NCI-H1436 (cell line): ENCODE results near the gene CRAMP1.
A peak's percentile ranks its signal among the peaks of the same experiment; 100 is the strongest.

ENCODE experiments used
- DNase-seq: peaks from one replicate; lab custom pipeline; 2025; lab: John Stamatoyannopoulos, UW

Gene CRAMP1

GRCh38 chr16:1596516-1596915, 15.6 kb upstream of the CRAMP1 start:
- no peak for DNase-seq

- no peak for DNase-seq
Observed at GRCh38 chr16:1597154-1597553, 15.0 kb upstream of the CRAMP1 start.

GRCh38 chr16:1601031-1601430, 11.1 kb upstream of the CRAMP1 start:
- DNase-seq: no peak

- DNase-seq: no peak
Observed at GRCh38 chr16:1601489-1601888, 10.7 kb upstream of the CRAMP1 start.

GRCh38 chr16:1602285-1602684, 9.9 kb upstream of the CRAMP1 start:
- no peak for DNase-seq

GRCh38 chr16:1606774-1607173, 5.4 kb upstream of the CRAMP1 start:
- DNase-seq: no peak

GRCh38 chr16:1607971-1608370, 4.2 kb upstream of the CRAMP1 start:
- no peak for DNase-seq

- DNase-seq: peak; percentile 86
Observed at GRCh38 chr16:1610071-1610898, 1.9 kb upstream of the CRAMP1 start.

- no peak for DNase-seq
Observed at GRCh38 chr16:1610899-1611632, 1.1 kb upstream of the CRAMP1 start.

- no peak for DNase-seq
Observed at GRCh38 chr16:1613211-1613622, 1.1 kb downstream of the CRAMP1 start.

- DNase-seq: no peak
Observed at GRCh38 chr16:1613728-1614455, 1.7 kb downstream of the CRAMP1 start.

GRCh38 chr16:1614456-1615102, 2.4 kb downstream of the CRAMP1 start:
- no peak for DNase-seq

- no peak for DNase-seq
Observed at GRCh38 chr16:1615761-1616160, 3.6 kb downstream of the CRAMP1 start.

GRCh38 chr16:1619976-1620375, 7.8 kb downstream of the CRAMP1 start:
- no peak for DNase-seq

GRCh38 chr16:1620391-1620790, 8.2 kb downstream of the CRAMP1 start:
- DNase-seq: no peak

- DNase-seq: no peak
Observed at GRCh38 chr16:1621851-1622250, 9.7 kb downstream of the CRAMP1 start.

GRCh38 chr16:1626327-1626726, 14.2 kb downstream of the CRAMP1 start:
- DNase-seq: no peak

- no peak for DNase-seq
Observed at GRCh38 chr16:1626776-1627175, 14.6 kb downstream of the CRAMP1 start.

- no peak for DNase-seq
Observed at GRCh38 chr16:1630450-1631213, 18.5 kb downstream of the CRAMP1 start.

GRCh38 chr16:1631230-1631629, 19.1 kb downstream of the CRAMP1 start:
- DNase-seq: no peak

GRCh38 chr16:1631931-1632637, 19.9 kb downstream of the CRAMP1 start:
- DNase-seq: no peak
